Bronchus fibroblast of lung (primary cell): Measurements from ENCODE around the gene CERCAM. TPM values are rescaled to one million over a fixed set of nuclear protein-coding genes. Genes with fewer than 3 reads are reported as not detected.

ENCODE experiments used
- total RNA-seq: library from RNA; depleted of rRNA; stranded (reverse); fragments of >200 nt; gene quantifications from 2 replicates; pipeline ENCODE4 v1.2.3, GENCODE V29; 2015

Gene CERCAM
- total RNA-seq, result 58.6 and 63.5 TPM in 2 replicates

GRCh38 chr9:128420651-128421481 is at the start of gene CERCAM:
Gene CERCAM, plus strand, starts transcription at chr9:128420857. Its CDS starts 21 bp downstream, at chr9:128420878.

GRCh38 chr9:128455849-128456612 is 35.4 kb downstream of the CERCAM start, which contains the start of gene ODF2:
Gene ODF2, plus strand, starts transcription at chr9:128456006. Its CDS starts 86 bp downstream, at chr9:128456092.

Other genes starting within 250 kb of the CERCAM start
- gene CIZ1, start 229.3 kb upstream of the CERCAM start, total RNA-seq, result 60.9 and 68.8 TPM in 2 replicates
- 4.5 and 5.7 TPM in 2 replicates for gene DNM1, start 217.5 kb upstream of the CERCAM start, total RNA-seq
- gene GOLGA2, start 144.8 kb upstream of the CERCAM start, total RNA-seq, result 90.8 and 91.0 TPM in 2 replicates
- 44.6 and 49.2 TPM in 2 replicates for gene SWI5, start 144.6 kb upstream of the CERCAM start, total RNA-seq
- gene TRUB2, start 98.4 kb upstream of the CERCAM start, total RNA-seq, result 11.1 and 15.5 TPM in 2 replicates
- gene COQ4, start 98.0 kb upstream of the CERCAM start, total RNA-seq, result 48.3 and 53.5 TPM in 2 replicates
- gene SLC27A4, start 80.3 kb upstream of the CERCAM start, total RNA-seq, result 20.7 and 21.1 TPM in 2 replicates
- 43.3 and 45.6 TPM in 2 replicates for gene URM1, start 49.5 kb upstream of the CERCAM start, total RNA-seq
- gene ODF2, start 35.1 kb downstream of the CERCAM start, total RNA-seq, result 41.8 and 44.0 TPM in 2 replicates
- 28.1 TPM in 2 replicates for gene GLE1, start 83.9 kb downstream of the CERCAM start, total RNA-seq
- 115 and 117 TPM in 2 replicates for gene SPTAN1, start 131.7 kb downstream of the CERCAM start, total RNA-seq
- gene DYNC2I2, start 236.0 kb downstream of the CERCAM start, total RNA-seq, result 112 and 122 TPM in 2 replicates